GM21723 (cell line): ENCODE data around the gene ITGBL1.

ENCODE experiments used
- ATAC-seq: cut with Tn5 transposase; IDR thresholded peaks from one replicate; pipeline ENCODE4 v1.9.1; 2021; ENCODE audit warnings: mild to moderate bottlenecking, moderate library complexity; ENCODE audit not compliant: unreplicated experiment

ITGBL1 gene

DNA sequence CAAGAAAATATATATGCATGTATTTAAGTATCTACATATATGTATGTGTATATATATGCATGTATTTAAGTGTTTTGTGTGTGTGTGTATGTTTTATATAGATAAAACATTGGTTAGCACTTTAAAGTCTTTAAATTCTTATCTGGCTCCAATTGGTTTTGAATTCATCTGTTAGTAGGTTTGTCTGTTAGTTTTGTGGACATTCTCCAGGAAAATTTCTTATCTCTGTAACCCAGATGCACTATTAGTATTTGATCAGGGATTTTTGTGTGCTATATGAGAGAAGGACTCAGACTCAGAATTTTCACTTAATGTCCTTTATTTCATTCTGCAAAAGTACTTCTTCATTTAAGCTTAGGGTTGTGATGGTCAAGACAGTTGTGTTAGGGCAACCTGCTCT lies 103.1 kb downstream of the ITGBL1 start:
- ATAC-seq = no peak

DNA sequence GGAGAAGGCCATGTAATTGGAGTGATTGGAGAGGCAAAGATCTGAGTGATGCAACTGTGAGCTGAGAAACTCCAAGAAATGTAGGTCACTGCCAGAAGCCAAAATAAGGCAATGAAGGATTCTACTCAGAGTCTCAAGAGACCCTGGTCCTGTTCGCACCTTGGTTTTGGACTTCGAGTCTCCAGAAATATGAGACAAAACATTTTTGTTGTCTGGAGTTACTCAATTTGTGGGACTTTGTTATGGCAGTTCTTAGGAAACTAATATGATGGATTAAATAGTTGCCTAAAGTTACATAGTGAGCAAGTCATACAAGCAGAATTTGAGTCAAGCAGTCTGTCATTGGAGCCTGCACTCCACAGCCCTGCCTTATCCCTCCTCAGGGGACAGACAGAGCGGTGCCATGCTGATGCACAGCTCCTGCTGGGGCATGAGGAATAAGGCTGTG lies 104.2 kb downstream of the ITGBL1 start:
- no peak for ATAC-seq

DNA sequence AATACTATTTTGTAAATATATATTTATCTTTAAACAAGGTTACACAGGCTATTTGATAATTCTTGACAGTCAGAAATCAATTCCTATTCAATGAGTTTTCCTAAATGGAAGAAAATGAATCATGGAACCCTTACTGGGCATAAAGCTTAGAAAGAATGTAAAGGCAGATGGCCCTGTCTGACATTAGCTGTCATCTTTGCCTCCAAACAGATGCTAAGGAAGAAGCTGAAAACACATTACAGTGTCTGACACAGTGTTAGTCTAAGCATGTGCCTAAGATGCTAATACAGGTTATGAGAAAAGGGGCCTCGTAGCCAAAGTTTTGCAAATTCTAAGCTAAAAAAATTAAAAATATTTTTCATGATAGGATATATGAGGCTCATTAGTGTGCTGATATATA lies 112.8 kb downstream of the ITGBL1 start:
- no peak for ATAC-seq

DNA sequence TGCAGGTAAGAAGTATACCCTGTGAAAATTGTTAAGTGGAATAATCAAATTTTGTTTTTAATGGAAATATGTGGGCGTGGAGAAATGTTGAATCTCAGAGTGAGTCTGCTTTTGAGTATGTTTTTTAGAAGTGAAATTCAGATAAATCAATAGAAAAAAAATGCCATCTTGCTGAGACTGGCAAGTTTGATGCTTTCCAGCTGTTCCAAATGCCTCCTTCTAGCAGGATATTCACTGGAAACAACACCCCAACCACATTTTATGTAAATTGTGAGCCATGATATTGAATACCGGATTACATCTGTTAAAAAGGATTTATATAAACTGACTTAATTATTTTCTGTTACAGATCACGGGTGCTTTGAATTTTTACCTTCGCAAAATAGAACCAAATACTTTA lies 115.4 kb downstream of the ITGBL1 start:
- ATAC-seq = no peak

DNA sequence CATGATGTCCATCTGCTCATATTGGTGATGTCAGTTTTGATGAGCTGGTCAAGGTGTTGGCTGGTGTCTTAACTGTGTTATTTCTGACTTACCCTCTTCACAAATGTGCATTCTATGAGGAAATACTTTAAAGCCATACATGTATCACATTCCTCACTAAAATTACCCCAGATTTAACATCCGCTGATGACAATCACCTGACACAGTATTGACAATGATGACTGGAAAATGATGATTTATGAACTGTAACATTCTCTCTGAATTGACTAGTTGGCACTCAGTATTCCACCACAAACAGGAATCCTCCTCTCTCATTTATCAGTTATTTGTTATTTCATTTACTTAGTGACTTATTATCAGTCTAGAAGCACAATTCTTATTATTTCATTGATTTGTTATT lies 117.3 kb downstream of the ITGBL1 start:
- no peak for ATAC-seq

DNA sequence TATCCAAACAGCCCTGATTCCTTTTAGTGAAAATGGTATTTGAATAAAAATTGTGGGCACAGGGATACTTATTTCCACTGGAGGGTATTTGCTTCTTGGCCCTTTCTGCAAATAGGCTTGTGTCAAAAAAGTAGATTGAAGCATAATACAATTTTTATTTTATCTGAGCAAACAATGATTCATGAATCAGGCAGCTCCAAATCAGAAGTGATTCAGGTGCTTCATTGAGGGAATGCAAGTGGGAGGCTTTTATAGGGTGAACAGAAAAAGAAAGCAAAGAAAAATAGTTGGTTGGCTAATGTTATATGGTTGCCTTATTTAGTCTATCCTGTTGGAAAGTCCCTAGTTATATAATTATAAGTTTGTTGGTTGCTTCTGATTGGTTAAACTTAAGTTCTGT lies 117.9 kb downstream of the ITGBL1 start:
- no peak for ATAC-seq

DNA sequence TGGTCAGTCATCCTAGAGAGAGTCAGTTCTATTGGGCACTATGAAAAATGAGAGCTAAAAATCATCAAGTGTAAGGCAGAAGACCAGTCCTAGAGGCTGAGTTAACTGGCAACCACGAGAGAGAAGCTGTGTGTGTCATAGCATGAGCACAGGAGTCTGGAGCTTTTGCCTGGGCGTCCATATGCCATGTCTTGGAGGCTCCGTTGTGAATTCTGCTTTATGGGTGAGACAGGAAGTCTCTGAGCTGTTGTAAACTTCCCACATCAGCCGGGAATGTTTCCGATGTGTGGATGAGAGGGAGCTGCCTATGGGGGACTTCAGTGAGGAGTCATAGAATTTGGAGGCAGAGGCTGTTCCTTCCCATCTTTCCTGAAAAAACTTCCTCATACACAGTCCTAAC lies 120.0 kb downstream of the ITGBL1 start:
- ATAC-seq = no peak

DNA sequence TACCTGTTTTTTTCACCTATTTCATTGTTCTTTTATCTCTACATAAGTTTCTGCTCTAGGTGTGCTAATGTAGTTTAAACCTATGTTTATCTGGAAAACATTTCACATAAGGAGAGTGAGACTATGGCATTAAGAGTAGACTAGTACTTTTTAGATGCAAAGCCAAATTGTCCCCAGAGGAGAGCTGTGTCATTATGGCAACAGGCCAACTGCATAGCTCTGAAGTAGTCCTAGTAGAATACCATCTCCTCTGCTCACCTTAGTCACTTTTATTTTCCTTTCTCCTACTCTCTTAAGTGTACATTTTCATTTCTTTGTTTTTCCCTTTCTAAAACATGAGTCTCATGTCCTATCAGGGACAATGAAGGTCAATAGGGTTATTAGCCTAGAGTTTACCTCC lies 123.1 kb downstream of the ITGBL1 start:
- ATAC-seq = no peak

DNA sequence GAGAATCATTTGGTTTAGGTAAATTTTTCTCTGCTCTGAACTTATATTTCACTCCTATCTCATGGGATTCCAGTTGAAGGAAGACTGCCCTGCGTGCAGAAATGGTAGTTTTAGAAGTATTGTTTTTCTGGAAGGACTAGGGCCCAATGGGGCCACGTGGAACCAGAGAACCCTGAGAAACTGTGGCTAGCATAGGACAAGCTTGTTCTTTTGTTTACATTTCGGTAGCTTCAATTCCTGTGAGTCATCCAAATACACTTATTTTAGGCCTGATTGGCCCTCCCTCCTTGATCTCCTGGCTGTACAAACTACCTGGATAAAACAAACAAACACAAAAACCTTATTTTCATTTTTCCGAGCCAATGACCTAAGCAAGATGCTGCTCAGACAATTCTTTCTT lies 124.0 kb downstream of the ITGBL1 start:
- no peak for ATAC-seq

DNA sequence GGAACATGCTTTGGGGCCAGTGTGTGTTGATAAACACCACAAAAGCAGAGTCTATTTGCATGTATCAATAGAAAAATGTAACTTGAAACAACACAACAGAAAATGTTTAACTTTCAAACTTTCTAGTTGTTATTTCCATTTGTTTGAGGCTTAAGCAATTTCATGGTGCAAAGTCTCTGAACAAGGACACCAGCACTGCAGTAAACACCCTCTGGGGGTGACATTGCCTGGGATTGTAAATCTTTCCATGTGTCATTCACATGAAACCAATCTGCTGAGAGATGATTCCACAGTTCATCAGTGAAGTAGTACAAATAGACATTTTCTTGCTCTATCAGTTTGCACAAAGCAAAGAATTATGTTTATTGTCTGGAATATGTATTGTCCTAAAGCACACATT lies 124.5 kb downstream of the ITGBL1 start:
- no peak for ATAC-seq

DNA sequence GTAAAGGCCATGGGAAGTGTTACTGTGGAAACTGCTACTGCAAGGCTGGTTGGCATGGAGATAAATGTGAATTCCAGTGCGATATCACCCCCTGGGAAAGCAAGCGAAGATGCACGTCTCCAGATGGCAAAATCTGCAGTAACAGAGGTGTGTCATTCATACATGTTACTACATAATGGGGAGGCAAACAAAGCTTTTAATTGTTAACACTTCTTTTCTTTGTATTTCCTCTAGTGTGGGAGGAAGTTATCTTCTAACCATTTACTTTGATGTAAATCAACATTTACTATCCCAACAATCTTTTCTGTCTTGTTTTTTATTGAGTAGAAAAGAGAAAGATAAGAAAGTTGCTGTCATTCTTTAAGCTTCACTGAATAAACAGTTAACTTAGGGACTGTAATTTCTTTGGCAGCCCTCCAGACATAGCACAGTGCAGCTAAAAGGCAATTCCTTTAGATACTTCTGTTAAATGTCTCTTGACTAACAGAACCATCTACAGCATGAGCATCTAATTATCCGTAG lies 126.9 kb downstream of the ITGBL1 start:
- no peak for ATAC-seq

DNA sequence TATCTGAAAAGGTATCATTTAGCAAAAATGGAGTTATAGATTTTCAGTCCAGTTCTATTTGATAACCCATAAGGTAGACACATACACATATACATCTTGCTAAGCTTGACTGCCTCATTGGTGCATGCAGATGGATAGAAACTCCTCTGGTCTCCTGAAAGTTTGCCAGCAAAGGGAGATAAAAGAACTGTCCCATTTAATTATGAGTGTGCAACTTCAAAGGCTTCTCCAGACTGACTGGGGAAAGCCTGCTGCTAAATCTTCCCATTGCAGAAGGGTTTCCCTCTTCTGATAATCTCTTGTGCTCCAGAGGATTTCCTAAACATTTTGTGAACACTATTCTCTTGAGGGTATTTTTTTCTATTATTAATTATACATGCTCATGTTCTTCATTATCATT lies 131.9 kb downstream of the ITGBL1 start:
- ATAC-seq = no peak

DNA sequence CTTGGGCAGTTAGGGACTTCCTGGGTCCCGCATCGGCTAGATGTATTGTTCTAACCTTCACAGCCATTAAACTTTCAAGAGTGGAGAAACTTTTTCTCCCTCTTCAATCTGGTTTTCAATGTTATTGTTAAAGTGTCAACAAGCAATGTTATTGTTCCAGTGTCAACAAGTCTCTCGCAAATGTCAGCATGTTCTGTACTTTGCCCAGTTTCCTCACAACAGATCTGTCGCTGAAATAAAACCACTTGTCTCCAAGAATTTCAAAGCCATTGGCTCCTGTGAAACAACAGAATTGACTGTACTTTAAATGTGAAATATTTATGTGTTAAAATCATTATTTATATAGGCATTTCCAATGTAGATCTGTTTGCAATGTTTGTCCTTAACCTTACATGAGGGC lies 138.0 kb downstream of the ITGBL1 start:
- ATAC-seq = no peak

DNA sequence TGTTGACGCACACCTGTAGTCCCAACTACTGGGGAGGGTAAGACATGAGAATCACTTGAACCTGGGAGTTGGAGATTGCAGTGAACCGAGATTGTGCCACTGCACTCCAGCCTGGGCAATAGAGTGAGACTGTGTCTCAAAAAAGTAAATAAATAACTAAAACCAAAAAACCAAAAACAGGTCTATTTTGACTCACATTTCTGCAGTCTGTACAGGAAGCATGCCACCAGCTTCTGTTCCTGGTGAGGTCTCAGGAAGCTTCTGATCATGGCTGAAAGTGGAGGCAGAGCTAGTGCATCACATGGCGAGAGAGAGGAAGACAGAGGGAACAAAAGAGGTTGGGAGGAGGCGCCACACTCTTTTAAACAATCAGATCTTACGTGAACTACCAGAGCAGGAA lies 142.5 kb downstream of the ITGBL1 start:
- no peak for ATAC-seq

DNA sequence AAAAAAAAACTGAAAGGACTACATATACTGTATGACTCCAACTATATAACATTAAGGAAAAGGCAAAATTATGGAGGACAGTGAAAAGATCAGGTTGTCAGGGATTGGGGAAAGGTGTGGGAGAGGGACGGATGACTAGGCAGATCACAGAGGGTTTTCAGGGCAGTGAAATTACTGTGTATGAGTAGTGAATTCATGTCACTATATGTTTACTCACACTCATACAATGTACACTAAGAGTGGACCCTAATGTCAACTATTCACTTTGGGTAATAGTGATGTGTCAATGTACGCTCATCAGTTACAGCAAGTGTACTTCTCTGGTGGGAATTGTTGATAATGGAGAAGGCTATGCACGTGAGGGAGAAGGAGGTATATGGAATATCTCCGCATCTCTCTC lies 144.3 kb downstream of the ITGBL1 start:
- no peak for ATAC-seq

DNA sequence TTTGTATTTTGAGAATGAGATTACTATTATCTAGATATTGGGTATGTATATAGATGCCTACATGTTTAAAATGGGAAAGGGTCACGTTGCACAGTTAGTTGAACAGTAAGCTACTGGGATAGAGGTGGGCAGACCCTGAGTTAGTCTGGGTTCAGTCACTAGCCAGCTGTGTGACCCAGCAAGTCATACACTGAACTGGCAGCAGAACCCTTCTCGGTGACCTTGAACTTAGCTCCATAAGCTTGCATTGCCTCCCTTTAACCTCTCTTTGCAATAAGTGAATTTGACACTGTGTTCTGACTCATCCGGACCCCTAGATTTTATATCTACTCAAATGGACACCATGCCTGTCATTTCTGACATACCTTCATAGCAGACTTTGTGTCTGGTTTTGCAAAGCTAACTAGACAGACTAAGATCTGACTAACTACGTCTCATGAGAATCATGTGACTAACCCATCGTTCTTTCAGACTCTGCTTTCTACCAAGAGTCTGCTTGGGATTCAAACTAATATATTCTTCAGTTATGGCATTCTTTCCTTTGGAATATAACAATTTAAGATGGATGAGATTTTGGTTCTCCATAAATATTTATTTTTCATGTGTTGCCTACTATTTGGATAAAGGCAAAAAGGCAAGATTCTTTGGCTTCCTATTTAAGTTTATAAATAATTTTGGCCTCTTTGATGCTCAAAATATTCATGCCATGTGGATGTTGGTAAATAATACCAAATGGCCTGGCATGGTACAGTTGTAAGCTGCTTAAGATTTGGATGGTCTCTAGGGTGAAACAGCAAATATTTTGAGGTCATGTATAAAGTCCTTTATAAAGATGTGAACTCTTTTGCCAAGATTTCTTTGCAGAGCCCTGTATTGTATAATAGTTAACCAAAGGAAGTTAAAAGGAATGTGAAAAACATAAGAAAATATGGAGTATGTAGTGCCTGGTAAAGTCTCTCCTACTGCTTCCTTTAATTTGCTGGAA lies 159.3 kb downstream of the ITGBL1 start:
- ATAC-seq = no peak

DNA sequence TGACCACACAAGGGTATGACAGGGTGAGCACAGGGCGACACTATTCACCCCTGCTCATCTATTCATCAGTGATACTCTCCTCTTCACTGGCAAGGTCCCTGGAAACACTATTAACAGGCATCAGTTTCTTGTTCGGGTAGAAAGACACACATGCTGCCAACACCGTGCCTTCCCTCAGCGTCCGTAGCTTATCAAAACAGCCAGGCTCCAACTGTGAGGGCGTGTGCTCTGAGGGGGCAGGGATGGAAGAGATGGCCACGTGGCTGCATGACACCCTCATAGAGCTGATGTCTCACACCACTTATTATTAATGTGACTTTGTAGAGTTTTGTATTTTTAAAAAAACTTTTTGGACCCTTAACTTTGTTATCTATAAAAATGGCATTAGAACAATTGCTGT lies 160.3 kb downstream of the ITGBL1 start:
- no peak for ATAC-seq

DNA sequence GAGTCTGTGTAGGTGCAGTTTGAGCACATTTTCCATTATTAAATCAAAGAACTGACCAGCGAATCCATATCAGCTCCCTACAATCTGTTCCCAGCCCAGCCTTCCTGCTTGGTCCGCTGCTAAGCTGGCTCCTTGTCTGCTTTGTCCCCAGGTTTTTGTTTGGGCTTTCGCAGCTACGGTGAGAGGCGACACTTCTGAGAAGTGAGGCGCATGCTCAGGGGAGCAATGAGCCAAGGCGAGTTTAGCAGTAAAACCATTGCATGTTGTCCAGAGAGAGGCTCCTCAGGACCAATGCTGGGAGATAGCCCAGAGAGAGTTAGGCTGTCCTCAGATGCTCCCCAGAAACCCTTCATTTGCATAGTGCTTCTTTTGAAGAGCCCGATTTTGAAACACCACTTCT lies 162.0 kb downstream of the ITGBL1 start:
- no peak for ATAC-seq

DNA sequence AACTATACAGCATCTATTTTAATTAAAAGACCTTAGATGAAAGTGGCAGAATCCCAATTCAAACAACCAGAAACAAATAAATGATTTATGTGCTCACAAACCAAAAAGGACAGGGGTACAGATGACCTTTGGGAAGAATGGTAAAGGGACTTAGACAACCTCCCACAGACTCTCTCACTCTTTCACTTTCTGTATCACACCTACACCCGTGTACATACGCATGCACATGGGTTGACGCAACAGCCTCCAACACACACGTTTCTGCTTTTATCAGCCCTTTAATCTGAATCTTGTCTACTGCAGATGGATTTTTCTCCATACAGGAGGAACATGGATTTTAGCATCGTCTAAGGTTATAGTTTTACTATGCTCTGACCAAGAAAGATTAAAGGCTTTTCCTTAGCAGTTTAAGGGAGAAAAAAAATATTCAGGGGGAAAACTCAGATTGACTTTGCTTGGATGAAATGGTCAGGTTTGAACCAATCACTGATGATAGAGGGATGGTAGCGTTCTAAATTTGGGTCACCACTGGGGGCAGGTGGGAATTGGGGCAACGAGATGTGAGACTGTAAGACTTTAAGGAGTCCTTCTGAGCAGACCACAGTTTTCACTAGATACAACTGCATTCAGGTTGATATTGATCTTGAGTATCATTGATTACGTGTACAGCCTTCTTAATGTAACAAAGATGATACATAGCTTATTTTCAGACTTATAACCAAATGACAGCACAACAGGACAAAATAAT lies 166.1 kb downstream of the ITGBL1 start:
- no peak for ATAC-seq

DNA sequence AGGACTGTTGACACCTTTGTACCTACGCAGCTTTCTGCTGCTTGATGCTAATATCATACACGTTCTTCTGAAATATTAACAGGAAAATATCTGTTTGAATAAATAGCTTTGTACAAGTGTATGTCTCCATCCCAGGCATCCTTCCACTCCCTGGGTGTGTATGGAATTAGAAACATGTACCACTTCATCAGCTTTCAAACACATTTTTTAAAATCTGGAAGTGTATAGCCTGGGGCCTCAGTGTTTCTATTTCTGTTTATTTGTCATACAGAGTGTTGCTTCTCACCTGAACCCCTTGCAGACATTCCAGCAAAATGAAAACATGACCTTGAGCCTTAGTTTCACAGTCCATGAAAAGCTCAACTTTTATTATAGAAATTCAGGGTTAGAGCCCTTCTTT lies 168.6 kb downstream of the ITGBL1 start:
- no peak for ATAC-seq

DNA sequence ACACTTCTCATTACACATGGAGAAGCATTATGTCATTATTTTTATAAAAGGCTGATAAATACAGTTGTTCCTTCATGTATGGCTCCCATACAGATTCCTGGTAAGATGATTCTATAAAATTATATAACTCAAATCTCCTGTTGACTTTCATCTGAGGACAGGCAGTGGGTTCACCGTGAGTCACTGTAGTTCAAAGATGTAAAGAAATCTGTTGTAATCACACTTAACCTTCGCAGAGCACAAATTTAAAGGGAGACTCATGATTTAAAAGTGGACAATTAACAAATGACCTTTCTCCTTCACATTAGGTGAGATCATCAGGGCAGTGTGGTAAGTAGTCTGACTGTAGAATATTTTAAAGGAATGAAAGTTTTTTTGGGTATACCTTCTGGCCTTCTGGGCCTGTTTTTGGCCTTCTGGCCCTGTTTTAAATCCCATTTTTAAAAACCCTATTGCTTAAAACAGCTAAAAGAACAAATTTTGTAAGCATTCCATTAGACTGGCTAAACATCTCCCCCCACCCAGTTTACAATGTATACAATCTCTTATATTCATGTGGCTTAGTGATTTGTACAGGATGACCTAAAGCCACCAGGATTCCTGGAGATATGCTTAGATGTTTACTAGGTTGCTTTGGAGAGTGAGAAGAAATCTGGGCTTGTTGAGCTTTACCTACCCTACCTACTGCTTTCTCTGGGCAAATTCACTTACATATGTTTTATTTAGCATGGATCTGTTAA lies 171.2 kb downstream of the ITGBL1 start:
- no peak for ATAC-seq
